H9 (cell line): Measurements from ENCODE around the gene MLH1. TPM values are rescaled to one million over a fixed set of nuclear protein-coding genes. Genes with fewer than 3 reads are reported as not detected.

Source experiments
- DNase-seq: peaks from one replicate; pipeline ENCODE4 v3.0.0-alpha.2; 2017
- H2AFZ ChIP-seq: one replicate; pipeline ENCODE4 v1.6.1; 2013; ENCODE audit warnings: mild to moderate bottlenecking, low read length, control low read depth, moderate library complexity
- H2AK5ac ChIP-seq: 2 replicates; pipeline ENCODE4 v1.6.1; 2013; ENCODE audit warnings: low read length, control low read depth, mixed read lengths; ENCODE audit not compliant: insufficient read length
- H2BK120ac ChIP-seq: one replicate; pipeline ENCODE4 v1.6.1; 2013; ENCODE audit warnings: low read depth, mild to moderate bottlenecking, low read length, control low read depth, inconsistent platforms; ENCODE audit not compliant: poor library complexity, severe bottlenecking
- H2BK12ac ChIP-seq: 2 replicates; pipeline ENCODE4 v1.6.1; 2013; ENCODE audit warnings: low read length, control low read depth, mixed read lengths, low read depth; ENCODE audit not compliant: insufficient read length
- H2BK15ac ChIP-seq: 2 replicates; pipeline ENCODE4 v1.6.1; 2013; ENCODE audit warnings: low read depth, low read length, control low read depth
- H2BK20ac ChIP-seq: one replicate; pipeline ENCODE4 v1.6.1; 2013; ENCODE audit warnings: low read depth, mild to moderate bottlenecking, low read length, control low read depth, inconsistent platforms; ENCODE audit not compliant: poor library complexity, severe bottlenecking
- H2BK5ac ChIP-seq: 2 replicates; pipeline ENCODE4 v1.6.1; 2013; ENCODE audit warnings: low read length, control low read depth, mixed read lengths; ENCODE audit not compliant: insufficient read length
- H3K14ac ChIP-seq: 2 replicates; pipeline ENCODE4 v1.6.1; 2013; ENCODE audit warnings: low read length, control low read depth; ENCODE audit not compliant: insufficient read depth
- H3K18ac ChIP-seq: 2 replicates; pipeline ENCODE4 v1.6.1; 2013; ENCODE audit warnings: low read depth, mild to moderate bottlenecking, mixed read lengths, low read length, control low read depth; ENCODE audit not compliant: insufficient read length
- H3K23ac ChIP-seq: 2 replicates; pipeline ENCODE4 v1.6.1; 2013; ENCODE audit warnings: low read length, control low read depth, mixed read lengths, low read depth; ENCODE audit not compliant: insufficient read length
- H3K23me2 ChIP-seq: 2 replicates; pipeline ENCODE4 v1.6.1; 2013; ENCODE audit warnings: low read depth, mild to moderate bottlenecking, mixed read lengths, low read length, control low read depth; ENCODE audit not compliant: insufficient read length, poor library complexity, severe bottlenecking
- H3K27ac ChIP-seq: 2 replicates; pipeline ENCODE4 v1.5.1; 2013; ENCODE audit warnings: low read length, control low read depth, mixed read lengths, low read depth; ENCODE audit not compliant: insufficient read length
- H3K27me3 ChIP-seq: 2 replicates; pipeline ENCODE4 v1.6.1; 2013; ENCODE audit warnings: low read length, control low read depth, inconsistent platforms; ENCODE audit not compliant: insufficient read depth
- H3K4ac ChIP-seq: 2 replicates; pipeline ENCODE4 v1.6.1; 2013; ENCODE audit warnings: low read depth, mild to moderate bottlenecking, control low read depth, inconsistent platforms, low read length, moderate library complexity
- H3K4me1 ChIP-seq: 2 replicates; pipeline ENCODE4 v1.6.1; 2013; ENCODE audit warnings: low read length, control low read depth, inconsistent platforms; ENCODE audit not compliant: insufficient read depth
- H3K4me2 ChIP-seq: 2 replicates; pipeline ENCODE4 v1.6.1; 2013; ENCODE audit warnings: low read length, control low read depth, mixed read lengths; ENCODE audit not compliant: insufficient read length, insufficient read depth
- H3K56ac ChIP-seq: 2 replicates; pipeline ENCODE4 v1.6.1; 2013; ENCODE audit warnings: low read depth, mild to moderate bottlenecking, mixed read lengths, low read length, control low read depth; ENCODE audit not compliant: insufficient read length
- H3K79me1 ChIP-seq: 2 replicates; pipeline ENCODE4 v1.6.1; 2013; ENCODE audit warnings: low read depth, mild to moderate bottlenecking, moderate library complexity, low read length, control low read depth, inconsistent platforms; ENCODE audit not compliant: insufficient read depth, poor library complexity, severe bottlenecking
- H3K79me2 ChIP-seq: 2 replicates; pipeline ENCODE4 v1.6.1; 2013; ENCODE audit warnings: low read length, control low read depth, inconsistent platforms; ENCODE audit not compliant: insufficient read depth
- H3K9ac ChIP-seq: 2 replicates; pipeline ENCODE4 v1.6.1; 2013; ENCODE audit warnings: low read length, control low read depth, mixed read lengths; ENCODE audit not compliant: insufficient read length; ENCODE audit errors: extremely low read depth
- H3K9me3 ChIP-seq: one replicate; pipeline ENCODE4 v1.6.1; 2013; ENCODE audit warnings: low read depth, low read length, inconsistent platforms; ENCODE audit not compliant: control insufficient read depth
- H3T11ph ChIP-seq: one replicate; pipeline ENCODE4 v1.6.1; 2013; ENCODE audit warnings: mild to moderate bottlenecking, low read length, control low read depth, inconsistent platforms
- H4K20me1 ChIP-seq: one replicate; pipeline ENCODE4 v1.6.1; 2013; ENCODE audit not compliant: control insufficient read depth, insufficient read length, insufficient read depth
- H4K5ac ChIP-seq: 2 replicates; pipeline ENCODE4 v1.6.1; 2013; ENCODE audit warnings: low read depth, mild to moderate bottlenecking, mixed read lengths, low read length, control low read depth; ENCODE audit not compliant: insufficient read length
- H4K8ac ChIP-seq: replicated peaks from 2 replicates; pipeline ENCODE4 v1.6.1; 2013; ENCODE audit warnings: low read length, control low read depth, mixed read lengths, low read depth; ENCODE audit not compliant: insufficient read length
- H4K91ac ChIP-seq: 2 replicates; pipeline ENCODE4 v1.6.1; 2013; ENCODE audit warnings: low read depth, mild to moderate bottlenecking, moderate library complexity, mixed read lengths, low read length, control low read depth; ENCODE audit not compliant: insufficient read length
- H3K27ac Mint-ChIP-seq, 3 experiments: 2 replicates in 2 of 3; 3 replicates in 1 of 3; pipeline ENCODE4 v1.8.0; 2020 to 2021; ENCODE audit warnings: mixed read lengths in 3 of 3, mild to moderate bottlenecking in 1 of 3, moderate library complexity in 1 of 3
- H3K27me3 Mint-ChIP-seq: 2 replicates; pipeline ENCODE4 v1.8.0; 2021; ENCODE audit warnings: low read depth, mild to moderate bottlenecking, moderate library complexity, mixed read lengths
- H3K36me3 Mint-ChIP-seq, 3 experiments: 2 replicates in 2 of 3; 3 replicates in 1 of 3; pipeline ENCODE4 v1.8.0; 2020 to 2021; ENCODE audit warnings: low read depth in 3 of 3, mixed read lengths in 3 of 3; ENCODE audit not compliant: insufficient read depth in 1 of 3
- H3K4me1 Mint-ChIP-seq, 2 experiments: 2 replicates each; pipeline ENCODE4 v1.8.0; 2020; ENCODE audit warnings: mixed read lengths in 2 of 2
- H3K4me3 Mint-ChIP-seq, 2 experiments: 2 replicates in 1 of 2; 3 replicates in 1 of 2; pipeline ENCODE4 v1.8.0; 2020 to 2021; ENCODE audit warnings: mild to moderate bottlenecking in 2 of 2, mixed read lengths in 2 of 2, moderate library complexity in 1 of 2
- H3K9me3 Mint-ChIP-seq, 2 experiments: 2 replicates in 1 of 2; 3 replicates in 1 of 2; pipeline ENCODE4 v1.8.0; 2020; ENCODE audit warnings: mild to moderate bottlenecking in 2 of 2, mixed read lengths in 2 of 2, moderate library complexity in 1 of 2
- WGBS: extraction: QIAGEN DNeasy Blood & Tissue Kit; methylation state at CpG from one replicate; pipeline ENCODE4 v1.1.7; 2013; ENCODE audit warnings: missing lambda C conversion rate, low lambda C conversion rate, mixed read lengths; ENCODE audit not compliant: insufficient read length; ENCODE audit errors: extremely low coverage; 5-methylcytosine and 5-hydroxymethylcytosine counted together
- total RNA-seq: library from RNA; stranded (reverse); gene quantifications from 2 replicates; pipeline ENCODE4 v1.2.1, GENCODE V29; 2021
- TF ChIP-seq, protein P1 (sequence below): fragments of 200-600 bp; sonication (generic); conservative IDR thresholded peaks from 3 replicates; pipeline ENCODE4 v1.8.0; 2021; ENCODE audit warnings: antibody characterized with exemption, mild to moderate bottlenecking

MLH1 gene
- total RNA-seq, 1 experiment from 2014 or later, result 45.1 TPM

DNA sequence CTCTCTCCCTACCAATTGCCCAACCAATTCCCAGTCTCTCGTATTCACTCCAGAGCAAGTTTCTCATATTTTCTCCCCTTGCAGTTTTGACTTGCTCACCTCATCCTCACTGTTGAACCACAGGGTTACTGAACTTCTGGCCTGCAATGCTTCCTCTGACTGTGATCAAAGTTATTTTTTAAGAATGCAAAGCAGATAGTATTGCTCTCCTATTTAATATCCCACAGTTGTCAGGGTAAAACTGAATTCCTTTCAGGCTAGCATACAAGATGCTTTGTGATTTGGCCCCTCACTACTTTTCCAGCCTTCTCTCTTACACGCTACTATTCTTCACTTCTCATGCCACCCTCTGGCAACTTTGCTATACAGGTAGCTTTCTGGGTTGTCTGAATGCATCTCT is 100.2 kb downstream of the MLH1 start:
- Mint-ChIP-seq H3K27ac (peak overlapping the region in 2 of 3 experiments; percentile 2 to 9; a peak in 3 of 7 replicates), H3K9me3 (no peaks in the 10 kb centered on the region), H3K4me3 (no peak overlapping the region), H3K4me1 (peaks cover 0 to 5% of the 10 kb centered on the region in 2 experiments; a peak in 2 of 4 replicates), H3K36me3 (peaks cover 0 to 15% (median 0%) of the 10 kb centered on the region in 3 experiments; a peak in 5 of 7 replicates), H3K27me3 (no peaks in the 10 kb centered on the region)
- Histone ChIP-seq H4K8ac (no peak overlapping the region), H3K4ac (no peak overlapping the region), H3K79me1 (no peaks in the 10 kb centered on the region), H3K23ac (no peak overlapping the region), H3K9me3 (no peaks in the 10 kb centered on the region), H3K23me2 (no peaks in the 10 kb centered on the region), H3K4me1 (no peaks in the 10 kb centered on the region), H2BK120ac (no peak overlapping the region), H3K27me3 (no peaks in the 10 kb centered on the region), H2BK20ac (no peak overlapping the region), H4K20me1 (no peaks in the 10 kb centered on the region), H2AK5ac (no peak overlapping the region), H2BK12ac (no peak overlapping the region), H3K27ac (no peak overlapping the region), H4K91ac (no peak overlapping the region), H2BK5ac (no peak overlapping the region), H3K9ac (no peak overlapping the region), H2AFZ (no peak overlapping the region), H3K14ac (no peak overlapping the region), H4K5ac (no peak overlapping the region), H2BK15ac (no peak overlapping the region), H3K79me2 (no peaks in the 10 kb centered on the region), H3T11ph (no peak overlapping the region), H3K18ac (no peak overlapping the region), H3K4me2 (no peak overlapping the region), H3K56ac (no peak overlapping the region)
- DNase-seq, result no peak
- TF ChIP-seq, protein P1, sequence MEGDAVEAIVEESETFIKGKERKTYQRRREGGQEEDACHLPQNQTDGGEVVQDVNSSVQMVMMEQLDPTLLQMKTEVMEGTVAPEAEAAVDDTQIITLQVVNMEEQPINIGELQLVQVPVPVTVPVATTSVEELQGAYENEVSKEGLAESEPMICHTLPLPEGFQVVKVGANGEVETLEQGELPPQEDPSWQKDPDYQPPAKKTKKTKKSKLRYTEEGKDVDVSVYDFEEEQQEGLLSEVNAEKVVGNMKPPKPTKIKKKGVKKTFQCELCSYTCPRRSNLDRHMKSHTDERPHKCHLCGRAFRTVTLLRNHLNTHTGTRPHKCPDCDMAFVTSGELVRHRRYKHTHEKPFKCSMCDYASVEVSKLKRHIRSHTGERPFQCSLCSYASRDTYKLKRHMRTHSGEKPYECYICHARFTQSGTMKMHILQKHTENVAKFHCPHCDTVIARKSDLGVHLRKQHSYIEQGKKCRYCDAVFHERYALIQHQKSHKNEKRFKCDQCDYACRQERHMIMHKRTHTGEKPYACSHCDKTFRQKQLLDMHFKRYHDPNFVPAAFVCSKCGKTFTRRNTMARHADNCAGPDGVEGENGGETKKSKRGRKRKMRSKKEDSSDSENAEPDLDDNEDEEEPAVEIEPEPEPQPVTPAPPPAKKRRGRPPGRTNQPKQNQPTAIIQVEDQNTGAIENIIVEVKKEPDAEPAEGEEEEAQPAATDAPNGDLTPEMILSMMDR, result no peak
- 100% methylated on average over 1 of the region's 2 CpGs for WGBS
